ENCODE results near the gene LDLRAD4. TPM values are rescaled to one million over a fixed set of nuclear protein-coding genes. Genes with fewer than 3 reads are reported as not detected.

LDLRAD4 gene
- total RNA-seq, 1 experiment from 2014 or later: 1.7 TPM

GRCh38 chr18:13359210-13359609 lies 140.7 kb downstream of the LDLRAD4 start:
- BruUV-seq (replicated peaks): no TSS peak
- POLR2A ChIA-PET (ENCODE audit: unreplicated experiment): no interaction called here
- H3K79me2 ChIP-seq (ENCODE audit: low read depth): no peaks in the 10 kb centered on the region
- H3K36me3 ChIP-seq (ENCODE audit: low read depth): no peaks in the 10 kb centered on the region
- intact Hi-C loops (cut with micrococcal nuclease; ENCODE audit: unreplicated experiment): no loop called here
- peaks cover 43% of the 10 kb centered on the region for H3K27me3 ChIP-seq (ENCODE audit: insufficient read depth, low read depth)
- peaks cover 4% of the 10 kb centered on the region; the same call in 1 of the 2 replicates for H4K20me1 ChIP-seq (ENCODE audit: insufficient read depth)
- H3K4me2 ChIP-seq: no peak overlapping the region
- H3K27ac ChIP-seq: no peak overlapping the region
- no peak for DNase-seq
- H3K9me3 ChIP-seq (ENCODE audit: insufficient read depth, low read depth): no peaks in the 10 kb centered on the region
- H3F3A ChIP-seq (ENCODE audit: insufficient read depth, low read depth): no peaks in the 10 kb centered on the region
- H2AFZ ChIP-seq: no peak overlapping the region
- TF ChIP-seq EZH2 (IDR thresholded peaks at IDR 0.05; ENCODE audit: low read depth): no peak
- no peak for TF ChIP-seq CTCF (conservative IDR thresholded peaks at IDR 0.05)
- no peaks in the 10 kb centered on the region for H3K9me2 ChIP-seq (ENCODE audit: insufficient read depth)
- H3K4me1 ChIP-seq (replicated peaks; ENCODE audit: insufficient read depth): no peaks in the 10 kb centered on the region
- no peak overlapping the region for H3K4me3 ChIP-seq
- CTCF ChIA-PET: no interaction called here

- no peaks in the 10 kb centered on the region for H3K4me1 ChIP-seq (replicated peaks; ENCODE audit: insufficient read depth)
- peaks cover 4% of the 10 kb centered on the region; the same call in 1 of the 2 replicates for H4K20me1 ChIP-seq (ENCODE audit: insufficient read depth)
- TF ChIP-seq EZH2 (IDR thresholded peaks at IDR 0.05; ENCODE audit: low read depth) (no peak), CTCF (conservative IDR thresholded peaks at IDR 0.05) (no peak)
- no peak overlapping the region for H3K4me2 ChIP-seq
- CTCF ChIA-PET: no interaction called here
- no peak for DNase-seq
- H3K27ac ChIP-seq: no peak overlapping the region
- intact Hi-C loops (cut with micrococcal nuclease; ENCODE audit: unreplicated experiment): no loop called here
- no peak overlapping the region for H2AFZ ChIP-seq
- no peaks in the 10 kb centered on the region for H3K36me3 ChIP-seq (ENCODE audit: low read depth)
- no peaks in the 10 kb centered on the region for H3F3A ChIP-seq (ENCODE audit: insufficient read depth, low read depth)
- no TSS peak for BruUV-seq (replicated peaks)
- POLR2A ChIA-PET (ENCODE audit: unreplicated experiment): no interaction called here
- H3K79me2 ChIP-seq (ENCODE audit: low read depth): no peaks in the 10 kb centered on the region
- H3K27me3 ChIP-seq (ENCODE audit: insufficient read depth, low read depth): peaks cover 65% of the 10 kb centered on the region
- no peaks in the 10 kb centered on the region for H3K9me2 ChIP-seq (ENCODE audit: insufficient read depth)
- no peaks in the 10 kb centered on the region for H3K9me3 ChIP-seq (ENCODE audit: insufficient read depth, low read depth)
- no peak overlapping the region for H3K4me3 ChIP-seq
These were observed 142.9 kb downstream of the LDLRAD4 start for GRCh38 chr18:13361431-13361830.

GRCh38 chr18:13362051-13362450 lies 143.5 kb downstream of the LDLRAD4 start:
- CTCF ChIA-PET: no interaction called here
- no TSS peak for BruUV-seq (replicated peaks)
- Histone ChIP-seq H3F3A (ENCODE audit: insufficient read depth, low read depth) (no peaks in the 10 kb centered on the region), H3K4me2 (no peak overlapping the region), H3K4me1 (replicated peaks; ENCODE audit: insufficient read depth) (no peaks in the 10 kb centered on the region), H3K9me2 (ENCODE audit: insufficient read depth) (no peaks in the 10 kb centered on the region), H3K4me3 (no peak overlapping the region), H2AFZ (no peak overlapping the region), H3K27ac (no peak overlapping the region), H3K9me3 (ENCODE audit: insufficient read depth, low read depth) (no peaks in the 10 kb centered on the region), H3K27me3 (ENCODE audit: insufficient read depth, low read depth) (peaks cover 71% of the 10 kb centered on the region), H3K79me2 (ENCODE audit: low read depth) (no peaks in the 10 kb centered on the region), H4K20me1 (ENCODE audit: insufficient read depth) (peaks cover 4% of the 10 kb centered on the region; the same call in 1 of the 2 replicates), H3K36me3 (ENCODE audit: low read depth) (no peaks in the 10 kb centered on the region)
- TF ChIP-seq EZH2 (IDR thresholded peaks at IDR 0.05; ENCODE audit: low read depth) (no peak), CTCF (conservative IDR thresholded peaks at IDR 0.05) (no peak)
- intact Hi-C loops (cut with micrococcal nuclease; ENCODE audit: unreplicated experiment): no loop called here
- no peak for DNase-seq
- POLR2A ChIA-PET (ENCODE audit: unreplicated experiment): no interaction called here

All from PC-9 (cell line).